Esophagus muscularis mucosa (tissue), 3 donors: ENCODE measurements around the gene LARP4.

Experiments used
- POLR2A ChIP-seq: fragments of 450-650 bp; IDR thresholded peaks from one replicate; pipeline ENCODE4 v1.6.1; 2017; ENCODE audit warnings: antibody characterized with exemption, moderate library complexity, mild to moderate bottlenecking, low read depth
- POLR2AphosphoS5 ChIP-seq, 2 donors: sonication (generic); formaldehyde crosslinking; IDR thresholded peaks; one replicate each; pipeline ENCODE4 v1.6.1; 2017; ENCODE audit warnings: antibody characterized with exemption in 2 of 2
- TF ChIP-seq, protein P1 (sequence below), 3 experiments: fragments of 200-600 bp in 2 of 3; fragments of 450-650 bp in 1 of 3; sonication (generic) in 2 of 3; IDR thresholded peaks; one replicate each; pipeline ENCODE4 v1.5.1; 2017 to 2019; ENCODE audit warnings: antibody characterized with exemption in 3 of 3, mild to moderate bottlenecking in 2 of 3, moderate library complexity in 1 of 3

DNA sequence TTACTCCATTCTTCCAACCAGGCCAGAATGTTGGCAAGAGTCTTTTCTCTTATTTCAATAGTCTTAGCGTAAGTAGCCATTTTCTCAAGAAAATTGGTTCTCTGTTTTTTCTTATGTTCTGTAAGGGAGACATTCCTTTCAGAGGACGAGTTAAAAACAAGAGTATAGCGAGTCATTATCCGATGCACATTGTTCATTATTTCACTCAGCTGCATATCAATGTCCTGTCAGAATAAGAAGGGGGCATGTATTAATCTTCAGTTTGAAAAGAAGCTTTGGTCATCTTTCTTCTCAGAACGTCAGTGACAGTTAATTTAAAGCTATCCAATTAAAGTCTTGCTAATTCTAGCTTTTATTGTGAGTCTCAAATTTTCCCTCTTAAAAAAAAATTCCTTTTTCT is 37.5 kb upstream of the LARP4 start:
- TF ChIP-seq, protein P1, sequence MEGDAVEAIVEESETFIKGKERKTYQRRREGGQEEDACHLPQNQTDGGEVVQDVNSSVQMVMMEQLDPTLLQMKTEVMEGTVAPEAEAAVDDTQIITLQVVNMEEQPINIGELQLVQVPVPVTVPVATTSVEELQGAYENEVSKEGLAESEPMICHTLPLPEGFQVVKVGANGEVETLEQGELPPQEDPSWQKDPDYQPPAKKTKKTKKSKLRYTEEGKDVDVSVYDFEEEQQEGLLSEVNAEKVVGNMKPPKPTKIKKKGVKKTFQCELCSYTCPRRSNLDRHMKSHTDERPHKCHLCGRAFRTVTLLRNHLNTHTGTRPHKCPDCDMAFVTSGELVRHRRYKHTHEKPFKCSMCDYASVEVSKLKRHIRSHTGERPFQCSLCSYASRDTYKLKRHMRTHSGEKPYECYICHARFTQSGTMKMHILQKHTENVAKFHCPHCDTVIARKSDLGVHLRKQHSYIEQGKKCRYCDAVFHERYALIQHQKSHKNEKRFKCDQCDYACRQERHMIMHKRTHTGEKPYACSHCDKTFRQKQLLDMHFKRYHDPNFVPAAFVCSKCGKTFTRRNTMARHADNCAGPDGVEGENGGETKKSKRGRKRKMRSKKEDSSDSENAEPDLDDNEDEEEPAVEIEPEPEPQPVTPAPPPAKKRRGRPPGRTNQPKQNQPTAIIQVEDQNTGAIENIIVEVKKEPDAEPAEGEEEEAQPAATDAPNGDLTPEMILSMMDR (IDR thresholded peaks at IDR 0.05), result no peak
- TF ChIP-seq POLR2A (no peak), POLR2AphosphoS5 (IDR thresholded peaks at IDR 0.05) (no peak)
